GM19035 (cell line): ENCODE data around the gene GIPC2.
"Not testable (repeated sequence)": the region's sequence is repeated elsewhere in the genome, so short reads cannot be mapped to it uniquely, and the experiment has no call there.

Experiments used
- ATAC-seq: cut with Tn5 transposase; IDR thresholded peaks from one replicate; pipeline ENCODE4 v1.9.1; 2021; ENCODE audit not compliant: unreplicated experiment

The GIPC2 gene

GRCh38 chr1:78094639-78095038 is 48.9 kb downstream of the GIPC2 start:
- ATAC-seq = no peak

GRCh38 chr1:78095593-78095992 is 49.8 kb downstream of the GIPC2 start:
- no peak for ATAC-seq

- no peak for ATAC-seq
These were observed 50.3 kb downstream of the GIPC2 start for GRCh38 chr1:78096017-78096416.

GRCh38 chr1:78096976-78097375 is 51.2 kb downstream of the GIPC2 start:
- no peak for ATAC-seq

DNA sequence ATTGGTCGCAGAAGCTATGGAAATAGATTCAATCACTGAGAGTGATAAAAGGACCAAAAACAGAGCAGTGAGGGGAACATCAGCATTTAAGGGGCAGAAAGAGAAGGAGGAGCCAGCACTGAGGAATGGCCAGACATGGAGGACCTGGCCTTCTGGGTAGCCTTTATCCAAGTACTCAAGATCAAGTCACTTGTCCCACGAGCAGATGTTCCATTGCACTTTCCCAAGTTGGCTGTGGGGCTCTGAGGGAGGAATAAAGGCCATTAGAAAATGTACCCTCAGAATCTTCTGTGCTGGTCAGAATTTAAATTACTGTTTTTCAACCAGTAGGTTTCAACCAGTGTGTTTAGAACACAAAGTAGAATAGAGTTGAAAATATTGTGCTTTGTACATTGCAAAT is 55.3 kb downstream of the GIPC2 start:
- no peak for ATAC-seq

DNA sequence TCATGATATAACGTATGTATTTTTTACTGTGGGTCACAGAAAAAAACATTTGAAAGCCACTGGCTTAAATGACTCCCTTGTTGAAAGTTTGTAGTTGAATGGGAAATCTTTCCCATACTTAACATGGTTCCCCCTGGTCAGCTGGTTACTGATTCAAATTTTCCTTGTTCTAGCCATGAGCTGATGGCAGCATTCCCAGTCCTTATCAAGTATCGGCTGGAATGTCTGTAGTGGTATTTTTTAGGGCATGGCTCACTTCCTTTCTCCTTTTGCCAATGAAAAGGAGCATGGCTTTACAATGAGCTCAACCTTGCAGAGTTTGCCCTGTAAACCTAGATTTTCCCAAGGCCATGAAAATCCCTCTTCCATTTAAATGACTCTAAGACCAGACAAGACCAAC is 55.7 kb downstream of the GIPC2 start:
- no peak for ATAC-seq

- ATAC-seq = no peak
These were observed 56.3 kb downstream of the GIPC2 start for GRCh38 chr1:78102082-78102481.

GRCh38 chr1:78102916-78103315 is 57.1 kb downstream of the GIPC2 start:
- ATAC-seq = no peak

DNA sequence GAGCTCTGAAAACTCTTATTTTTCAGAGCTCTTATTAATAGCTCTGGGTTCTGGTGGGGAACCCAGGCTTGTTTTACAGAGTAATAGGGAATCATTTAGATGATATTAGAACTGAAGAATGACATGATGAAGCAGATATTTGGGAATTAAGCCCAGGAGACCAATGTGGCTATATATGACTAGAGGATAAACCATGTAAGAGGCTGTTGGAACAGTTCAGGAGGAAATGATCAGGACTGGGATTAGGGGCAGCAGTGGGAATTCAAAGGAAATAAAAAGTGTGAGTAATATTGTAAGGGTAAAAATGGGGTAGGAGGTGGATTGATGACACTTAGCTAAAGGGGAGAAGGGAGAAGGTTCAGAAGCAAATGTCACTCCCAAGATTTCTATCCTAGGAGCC is 58.6 kb downstream of the GIPC2 start:
- ATAC-seq = no peak

DNA sequence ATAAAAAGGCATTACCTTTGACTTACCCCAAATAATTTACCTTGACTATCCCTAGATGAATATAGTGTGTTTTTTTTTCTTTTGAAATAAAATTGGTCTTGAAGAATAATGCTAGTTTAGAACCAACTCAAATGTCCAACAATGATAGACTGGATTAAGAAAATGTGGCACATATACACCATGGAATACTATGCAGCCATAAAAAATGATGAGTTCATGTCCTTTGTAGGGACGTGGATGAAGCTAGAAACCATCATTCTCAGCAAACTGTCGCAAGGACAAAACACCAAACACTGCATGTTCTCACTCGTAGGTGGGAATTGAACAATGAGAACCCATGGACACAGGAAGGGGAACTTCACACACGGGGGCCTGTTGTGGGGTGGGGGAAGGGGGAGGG is 63.9 kb downstream of the GIPC2 start:
- ATAC-seq = not testable (repeated sequence)

DNA sequence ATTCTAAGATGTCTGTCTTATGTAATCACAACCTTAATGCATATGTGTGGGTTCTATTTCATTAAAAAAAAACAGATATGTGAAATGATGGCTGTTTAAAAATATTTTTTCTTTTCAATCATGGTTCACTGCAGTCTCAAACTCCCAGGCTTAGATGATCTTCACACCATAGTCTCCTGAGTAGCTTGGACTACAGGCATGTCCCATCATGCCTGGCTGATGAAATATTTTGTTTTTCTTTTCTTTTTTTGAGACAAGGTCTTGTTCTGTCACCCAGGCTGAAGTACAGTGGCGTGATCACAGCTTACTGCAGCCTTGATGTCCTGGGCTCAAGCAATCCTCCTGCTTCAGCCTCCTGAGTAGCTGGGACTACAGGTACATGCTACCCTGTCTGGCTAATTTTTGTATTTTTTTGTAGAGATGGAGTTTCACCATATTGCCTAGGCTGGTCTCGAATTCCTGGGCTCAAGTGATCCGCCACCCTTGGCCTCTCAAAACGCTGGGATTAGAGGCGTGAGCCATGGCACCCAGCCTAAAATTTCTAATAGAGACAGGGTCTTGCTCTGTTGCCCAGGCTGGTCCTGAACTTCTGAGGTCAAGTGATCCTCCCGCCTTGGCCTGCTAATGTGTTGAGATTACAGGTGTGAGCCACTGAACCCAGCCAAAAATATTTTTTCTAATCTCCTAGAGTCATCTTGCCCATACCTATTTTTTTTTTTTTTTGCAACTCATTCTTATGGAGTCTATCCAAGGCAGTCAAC is 67.6 kb downstream of the GIPC2 start:
- ATAC-seq = no peak

- ATAC-seq = peak; percentile 98
These were observed 68.5 kb downstream of the GIPC2 start for GRCh38 chr1:78114034-78114956.

- ATAC-seq = not testable (repeated sequence)
These were observed 74.7 kb downstream of the GIPC2 start for GRCh38 chr1:78120485-78120884.

- no peak for ATAC-seq
These were observed 75.9 kb downstream of the GIPC2 start for GRCh38 chr1:78121710-78122109.

DNA sequence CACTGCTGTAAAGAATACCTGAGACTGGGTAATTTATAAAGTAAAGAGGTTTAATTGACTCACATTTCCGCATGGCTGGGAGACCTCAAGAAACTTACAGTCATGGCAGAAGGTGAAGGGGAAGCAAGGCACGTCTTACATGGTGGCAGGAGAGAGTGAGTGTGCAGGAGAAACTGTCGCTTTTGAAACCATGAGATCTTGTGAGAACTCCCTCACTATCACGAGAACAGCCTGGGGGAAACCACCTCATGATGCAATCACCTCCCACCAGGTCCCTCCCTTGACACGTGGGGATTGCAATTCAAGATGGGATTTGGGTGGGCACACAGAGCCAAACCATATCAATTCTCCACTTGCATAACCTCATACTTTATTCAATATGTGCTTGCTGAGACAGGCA is 76.6 kb downstream of the GIPC2 start:
- no peak for ATAC-seq

- ATAC-seq = no peak
These were observed 80.7 kb downstream of the GIPC2 start for GRCh38 chr1:78126506-78126905.

- no peak for ATAC-seq
These were observed 86.6 kb downstream of the GIPC2 start for GRCh38 chr1:78132174-78132947.

- no peak for ATAC-seq
These were observed 87.2 kb downstream of the GIPC2 start for GRCh38 chr1:78132948-78133322.

GRCh38 chr1:78136680-78137079 is 90.9 kb downstream of the GIPC2 start:
- no peak for ATAC-seq

DNA sequence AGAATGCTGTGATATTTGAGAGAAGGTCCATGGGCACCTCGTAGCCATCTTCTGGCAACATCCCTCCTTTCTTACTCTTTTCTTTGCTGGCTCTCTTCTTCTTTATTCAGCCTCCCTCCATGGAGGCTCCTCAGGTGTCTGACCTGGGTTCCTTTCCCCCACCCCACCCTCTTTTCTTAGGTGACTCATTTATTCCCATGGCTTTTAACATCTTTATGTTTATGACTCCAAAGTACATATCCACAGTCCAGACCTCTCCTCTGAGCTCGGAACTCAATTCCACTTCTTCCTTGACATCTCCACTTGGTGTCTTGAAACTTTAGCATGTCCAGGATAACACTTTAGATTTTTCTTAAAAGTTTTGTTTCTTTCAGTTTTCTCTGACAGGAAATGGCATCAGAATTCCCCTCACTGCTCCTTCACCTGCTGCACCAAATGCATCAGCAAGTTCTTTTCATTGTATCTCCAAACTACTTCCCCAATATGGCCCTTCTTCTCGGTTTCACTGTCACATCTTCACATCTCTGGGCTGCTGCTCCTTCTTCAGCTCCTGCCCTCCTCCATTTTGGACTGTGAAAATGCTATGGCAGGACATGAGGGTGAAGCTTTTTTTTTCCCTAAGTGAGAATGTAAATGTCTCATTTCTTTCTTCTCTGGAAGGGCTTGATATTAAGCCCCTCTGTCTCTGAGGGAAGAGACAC is 95.9 kb downstream of the GIPC2 start:
- ATAC-seq = no peak

GRCh38 chr1:78142736-78143135 is 97.0 kb downstream of the GIPC2 start:
- peak; percentile 26 for ATAC-seq
